Measurements from ENCODE around the gene TBXAS1.

GRCh38 chr7:139857791-139858190 is 28.7 kb downstream of the TBXAS1 start:
- TF ChIP-seq CTCF (IDR thresholded peaks at IDR 0.05 in 4 of 5, conservative IDR thresholded peaks at IDR 0.05 in 1 of 5): no peak
- TF ChIP-seq POLR2A (IDR thresholded peaks at IDR 0.05): no peak

Measured in gastrocnemius medialis (tissue), 4 donors.